T-cell (primary cell): ENCODE data around the gene TCERG1L. TPM values are rescaled to one million over a fixed set of nuclear protein-coding genes. Genes with fewer than 3 reads are reported as not detected.

Experiments
- ATAC-seq, 4 experiments: fragments of 200-7000 bp in 3 of 4; fragments of 150-1000 bp in 1 of 4; cut with Tn5 transposase; replicated peaks in 1 of 4; 1 replicate in 3 of 4; 2 replicates in 1 of 4; pipeline ENCODE4 v1.10.0; 2021; ENCODE audit warnings: moderate library complexity in 3 of 4, mild to moderate bottlenecking in 2 of 4, moderate number of reproducible peaks in 1 of 4
- CTCF ChIA-PET, 2 donors: fragments of 300-600 bp; sonication (Branson Sonifier 250); formaldehyde crosslinking; loops; one replicate each; lab custom pipeline; 2022; ENCODE audit warnings: antibody characterized with exemption in 2 of 2; lab: Charles Lee
- POLR2A ChIA-PET, 2 donors: fragments of 300-600 bp; sonication (Branson Sonifier 250); formaldehyde crosslinking; loops; one replicate each; lab custom pipeline; 2022; ENCODE audit warnings: antibody characterized with exemption in 2 of 2; lab: Charles Lee
- DNase-seq, 35 experiments: peaks; one replicate each; pipeline versions ENCODE4 v3.0.0 to v3.0.0-alpha.2; 2013 to 2023
- H3K27ac ChIP-seq: one replicate; pipeline ENCODE4 v1.5.1; 2013; ENCODE audit warnings: low read length
- H3K27me3 ChIP-seq, 2 experiments: replicated peaks in 1 of 2; 1 replicate in 1 of 2; 2 replicates in 1 of 2; pipeline versions ENCODE4 v1.6.1 to v1.7.0; 2013; ENCODE audit warnings: low read length in 1 of 2, mixed read lengths in 1 of 2; ENCODE audit not compliant: control insufficient read depth in 2 of 2, insufficient read depth in 2 of 2; ENCODE audit errors: extremely low read depth in 1 of 2
- H3K36me3 ChIP-seq, 2 donors: 1 replicate in 1 of 2; 2 replicates in 1 of 2; pipeline versions ENCODE4 v1.6.1 to v1.7.0; 2013; ENCODE audit warnings: low read length in 1 of 2; ENCODE audit not compliant: control insufficient read depth in 2 of 2, insufficient read depth in 1 of 2; ENCODE audit errors: extremely low read depth in 1 of 2
- H3K4me1 ChIP-seq, 2 experiments: 1 replicate in 1 of 2; 2 replicates in 1 of 2; pipeline versions ENCODE4 v1.6.1 to v1.7.0; 2013; ENCODE audit warnings: low read length in 2 of 2, mixed read lengths in 1 of 2; ENCODE audit not compliant: insufficient read depth in 2 of 2, control insufficient read depth in 1 of 2; ENCODE audit errors: extremely low read depth in 1 of 2
- H3K4me3 ChIP-seq, 2 donors: 1 replicate in 1 of 2; 2 replicates in 1 of 2; pipeline versions ENCODE4 v1.5.1 to v1.7.0; 2013; ENCODE audit warnings: mild to moderate bottlenecking in 2 of 2, low read length in 1 of 2, moderate library complexity in 1 of 2; ENCODE audit not compliant: control insufficient read depth in 1 of 2; ENCODE audit errors: extremely low read depth in 1 of 2
- H3K9me3 ChIP-seq: 2 replicates; pipeline ENCODE4 v1.7.0; 2013
- H3K27ac Mint-ChIP-seq, 2 donors: one replicate each; pipeline ENCODE4 v1.8.0; 2020 to 2021; ENCODE audit warnings: mild to moderate bottlenecking in 2 of 2, mixed read lengths in 2 of 2
- H3K27me3 Mint-ChIP-seq, 2 donors: one replicate each; pipeline ENCODE4 v1.8.0; 2021 to 2022; ENCODE audit warnings: mixed read lengths in 2 of 2
- H3K36me3 Mint-ChIP-seq: one replicate; pipeline ENCODE4 v1.8.0; 2021; ENCODE audit warnings: mixed read lengths
- H3K4me1 Mint-ChIP-seq, 3 donors: one replicate each; pipeline ENCODE4 v1.8.0; 2020 to 2022; ENCODE audit warnings: mixed read lengths in 3 of 3, mild to moderate bottlenecking in 1 of 3
- H3K4me3 Mint-ChIP-seq, 3 donors: one replicate each; pipeline ENCODE4 v1.8.0; 2020 to 2022; ENCODE audit warnings: mild to moderate bottlenecking in 3 of 3, mixed read lengths in 3 of 3, moderate library complexity in 3 of 3
- H3K9me3 Mint-ChIP-seq, 3 donors: one replicate each; pipeline ENCODE4 v1.8.0; 2020 to 2022; ENCODE audit warnings: mixed read lengths in 3 of 3
- WGBS: methylation state at CpG from one replicate; pipeline ENCODE4 v1.1.5; 2013; ENCODE audit warnings: missing lambda C conversion rate; ENCODE audit not compliant: insufficient coverage; 5-methylcytosine and 5-hydroxymethylcytosine counted together
- total RNA-seq, 35 experiments: library from RNA in 6 of 35; stranded (reverse) in 6 of 35; fragments of 120-200 nt in 1 of 35; gene quantifications; one replicate each; pipeline versions ENCODE4 v1.2.1 to v1.2.4 and lab custom pipeline; 2013 to 2026

The TCERG1L gene
- total RNA-seq, 5 donors from 2014 or later (not counting 1 experiment from before 2014, with no cell fraction given) = 0.13 to 0.29 (median 0.21) TPM; not detected in 1

DNA sequence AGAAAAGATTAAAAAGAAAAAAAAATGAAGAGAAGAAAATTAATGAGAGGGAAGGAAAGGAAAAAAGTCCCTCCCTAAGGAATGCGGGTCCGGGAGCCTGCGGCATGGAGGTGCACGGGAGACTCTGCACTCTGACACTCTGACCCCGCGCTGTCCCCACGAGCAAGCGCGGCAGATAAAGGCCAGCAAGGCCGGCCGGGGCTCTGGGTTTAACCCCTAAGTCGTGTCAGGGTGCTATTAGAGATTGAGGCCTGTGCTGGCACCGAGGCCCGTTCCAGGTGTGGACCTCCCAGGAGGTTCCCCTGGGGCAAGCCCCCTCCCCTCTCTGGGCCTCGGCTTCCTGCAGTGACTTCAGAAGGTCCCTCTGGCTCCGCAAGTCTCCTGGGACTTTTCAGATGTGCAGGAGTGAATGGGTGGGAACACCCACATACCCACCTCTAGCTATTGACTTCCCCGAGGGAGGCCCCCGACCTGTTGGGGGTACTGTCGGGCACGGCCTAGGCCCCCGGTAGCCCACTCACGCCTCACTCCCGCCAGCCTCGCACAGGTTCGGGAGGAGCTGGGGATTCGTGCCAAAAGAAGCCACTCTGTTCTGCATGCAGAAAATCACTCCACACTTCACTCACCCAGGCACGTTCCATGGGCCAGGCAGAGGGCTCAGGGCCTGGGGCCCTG lies 164.1 kb downstream of the TCERG1L start:
- no peaks in the 10 kb centered on the region for H3K36me3 ChIP-seq
- H3K27ac ChIP-seq = no peak overlapping the region
- ChIA-PET CTCF (no interaction called here), POLR2A (no interaction called here)
- H3K4me3 ChIP-seq = no peak overlapping the region
- H3K27me3 ChIP-seq = no peaks in the 10 kb centered on the region
- Mint-ChIP-seq H3K9me3 (peaks cover 4 to 15% (median 10%) of the 10 kb centered on the region in 3 donors), H3K36me3 (no peaks in the 10 kb centered on the region), H3K27ac (no peak overlapping the region), H3K27me3 (no peaks in the 10 kb centered on the region), H3K4me3 (no peak overlapping the region), H3K4me1 (no peaks in the 10 kb centered on the region)
- DNase-seq = no peak
- H3K4me1 ChIP-seq = no peaks in the 10 kb centered on the region
- no peak for ATAC-seq
- WGBS = 91% methylated on average over 20 of the region's 27 CpGs
- H3K9me3 ChIP-seq = no peaks in the 10 kb centered on the region

- H3K27me3 ChIP-seq = no peaks in the 10 kb centered on the region
- no peak overlapping the region for H3K27ac ChIP-seq
- 80% methylated on average over 1 of the region's 9 CpGs for WGBS
- Mint-ChIP-seq H3K9me3 (peaks cover 0 to 9% (median 5%) of the 10 kb centered on the region in 3 donors), H3K4me3 (no peak overlapping the region), H3K36me3 (no peaks in the 10 kb centered on the region), H3K4me1 (no peaks in the 10 kb centered on the region), H3K27ac (no peak overlapping the region), H3K27me3 (no peaks in the 10 kb centered on the region)
- CTCF ChIA-PET = no interaction called here
- no peak overlapping the region for H3K4me3 ChIP-seq
- DNase-seq (no peak), ATAC-seq (no peak)
- POLR2A ChIA-PET = no interaction called here
- no peaks in the 10 kb centered on the region for H3K9me3 ChIP-seq
- no peaks in the 10 kb centered on the region for H3K36me3 ChIP-seq
- no peaks in the 10 kb centered on the region for H3K4me1 ChIP-seq
Measured at GRCh38 chr10:131146790-131147189, 164.7 kb downstream of the TCERG1L start.

- DNase-seq = no peak
- ATAC-seq = no peak
- Histone ChIP-seq H3K27me3 (peaks cover 0 to 3% of the 10 kb centered on the region in 2 experiments), H3K27ac (no peak overlapping the region), H3K36me3 (no peaks in the 10 kb centered on the region), H3K9me3 (no peaks in the 10 kb centered on the region), H3K4me1 (no peaks in the 10 kb centered on the region), H3K4me3 (no peak overlapping the region)
- CTCF ChIA-PET = no interaction called here
- Mint-ChIP-seq H3K27me3 (no peaks in the 10 kb centered on the region), H3K4me3 (no peak overlapping the region), H3K36me3 (no peaks in the 10 kb centered on the region), H3K4me1 (no peaks in the 10 kb centered on the region), H3K27ac (no peak overlapping the region), H3K9me3 (peaks cover 0 to 5% (median 2%) of the 10 kb centered on the region in 3 donors)
- WGBS = 83% methylated on average over 1 of the region's 6 CpGs
- POLR2A ChIA-PET = no interaction called here
Measured at GRCh38 chr10:131145756-131146155, 165.8 kb downstream of the TCERG1L start.

DNA sequence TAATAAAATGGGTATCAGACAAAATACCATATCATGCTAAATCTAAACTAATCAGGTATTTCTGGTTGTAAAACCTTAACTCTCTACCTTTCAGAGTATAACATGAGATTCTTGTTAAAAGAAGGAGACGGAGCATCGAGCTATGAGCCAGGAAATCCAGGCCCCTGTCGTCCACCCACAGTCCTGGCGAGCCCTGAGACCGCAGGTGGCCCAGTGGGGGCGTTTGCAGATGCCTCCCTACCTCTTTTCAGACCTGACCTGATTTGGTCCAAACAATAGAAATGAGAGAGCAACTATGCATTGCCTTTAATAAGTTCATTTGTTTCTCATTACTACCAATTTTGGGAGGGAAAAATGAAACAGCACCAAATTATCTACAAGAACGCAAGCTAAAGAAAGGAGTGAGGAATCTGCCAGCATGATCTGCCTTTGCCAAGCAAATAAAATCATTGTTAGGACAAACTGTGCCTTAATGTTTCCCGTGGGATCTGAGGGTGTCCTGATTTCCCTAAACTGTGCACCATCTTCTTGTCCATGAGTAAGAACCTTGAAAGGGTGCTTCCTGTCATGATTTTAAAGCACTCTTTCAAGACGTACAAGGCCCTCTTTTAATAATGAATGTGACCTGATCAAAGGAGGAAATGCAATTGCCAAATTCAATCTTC lies 166.7 kb downstream of the TCERG1L start:
- no peak overlapping the region for H3K4me3 ChIP-seq
- Mint-ChIP-seq H3K27ac (no peak overlapping the region), H3K27me3 (no peaks in the 10 kb centered on the region), H3K9me3 (peaks cover 0 to 5% (median 0%) of the 10 kb centered on the region in 3 donors), H3K36me3 (no peaks in the 10 kb centered on the region), H3K4me3 (no peak overlapping the region), H3K4me1 (no peaks in the 10 kb centered on the region)
- peaks cover 0 to 3% of the 10 kb centered on the region in 2 experiments for H3K27me3 ChIP-seq
- CTCF ChIA-PET = no interaction called here
- H3K27ac ChIP-seq = no peak overlapping the region
- H3K36me3 ChIP-seq = no peaks in the 10 kb centered on the region
- POLR2A ChIA-PET = no interaction called here
- DNase-seq (no peak), ATAC-seq (no peak)
- H3K4me1 ChIP-seq = no peaks in the 10 kb centered on the region
- WGBS = 73% methylated on average over 2 of the region's 9 CpGs
- H3K9me3 ChIP-seq = no peaks in the 10 kb centered on the region

- peaks cover 0 to 5% (median 0%) of the 10 kb centered on the region in 3 donors for H3K9me3 Mint-ChIP-seq
- no peaks in the 10 kb centered on the region for H3K4me1 Mint-ChIP-seq
- H3K4me3 Mint-ChIP-seq = no peak overlapping the region
- CTCF ChIA-PET = no interaction called here
- ATAC-seq (no peak), DNase-seq (no peak)
- Histone ChIP-seq H3K9me3 (no peaks in the 10 kb centered on the region), H3K4me3 (no peak overlapping the region), H3K4me1 (no peaks in the 10 kb centered on the region), H3K27ac (no peak overlapping the region), H3K27me3 (peaks cover 0 to 3% of the 10 kb centered on the region in 2 experiments), H3K36me3 (no peaks in the 10 kb centered on the region)
- no peak overlapping the region for H3K27ac Mint-ChIP-seq
- H3K36me3 Mint-ChIP-seq = no peaks in the 10 kb centered on the region
- no peaks in the 10 kb centered on the region for H3K27me3 Mint-ChIP-seq
- POLR2A ChIA-PET = no interaction called here
- WGBS = 78% methylated on average over 6 of the region's 13 CpGs
Measured at GRCh38 chr10:131144196-131144595, 167.3 kb downstream of the TCERG1L start.

GRCh38 chr10:131143425-131144165 lies 167.9 kb downstream of the TCERG1L start:
- WGBS = 91% methylated on average over 19 of the region's 25 CpGs
- Histone ChIP-seq H3K9me3 (no peaks in the 10 kb centered on the region), H3K4me1 (no peaks in the 10 kb centered on the region), H3K36me3 (no peaks in the 10 kb centered on the region), H3K27ac (no peak overlapping the region), H3K4me3 (no peak overlapping the region), H3K27me3 (peaks cover 0 to 3% of the 10 kb centered on the region in 2 experiments)
- DNase-seq (no peak), ATAC-seq (no peak)
- Mint-ChIP-seq H3K27me3 (no peaks in the 10 kb centered on the region), H3K4me1 (no peaks in the 10 kb centered on the region), H3K36me3 (no peaks in the 10 kb centered on the region), H3K9me3 (peaks cover 0 to 5% (median 0%) of the 10 kb centered on the region in 3 donors), H3K4me3 (no peak overlapping the region), H3K27ac (no peak overlapping the region)
- CTCF ChIA-PET = no interaction called here
- POLR2A ChIA-PET = no interaction called here
